GM23248 (cell line): ENCODE measurements around the gene GPR135. TPM values are rescaled to one million over a fixed set of nuclear protein-coding genes. Genes with fewer than 3 reads are reported as not detected.

Source experiments
- DNase-seq: peaks from one replicate; pipeline ENCODE4 v3.0.0-alpha.2; 2015
- H2AFZ ChIP-seq: fragments of 200-600 bp; sonication (generic); 2 replicates; pipeline ENCODE4 v1.6.1; 2016; ENCODE audit warnings: antibody characterized with exemption
- H3F3A ChIP-seq: fragments of 200-600 bp; sonication (generic); 2 replicates; pipeline ENCODE4 v1.6.1; 2016; ENCODE audit warnings: mild to moderate bottlenecking, antibody characterized with exemption, mixed run types; ENCODE audit not compliant: insufficient read depth
- H3K27ac ChIP-seq: fragments of 200-600 bp; sonication (generic); 2 replicates; pipeline ENCODE4 v1.5.1; 2016; ENCODE audit warnings: mild to moderate bottlenecking
- H3K27me3 ChIP-seq: fragments of 200-600 bp; sonication (generic); replicated peaks from 2 replicates; pipeline ENCODE4 v1.6.1; 2016; ENCODE audit warnings: mild to moderate bottlenecking; ENCODE audit not compliant: insufficient read depth
- H3K36me3 ChIP-seq: fragments of 200-600 bp; sonication (generic); 2 replicates; pipeline ENCODE4 v1.6.1; 2016; ENCODE audit warnings: low read depth, mild to moderate bottlenecking
- H3K4me1 ChIP-seq: fragments of 200-600 bp; sonication (generic); 2 replicates; pipeline ENCODE4 v1.6.1; 2016; ENCODE audit warnings: mild to moderate bottlenecking; ENCODE audit not compliant: insufficient read depth
- H3K4me2 ChIP-seq: fragments of 200-600 bp; sonication (generic); one replicate; pipeline ENCODE4 v1.6.1; 2016; ENCODE audit warnings: mild to moderate bottlenecking; ENCODE audit not compliant: unreplicated experiment
- H3K4me3 ChIP-seq: fragments of 200-600 bp; sonication (generic); 2 replicates; pipeline ENCODE4 v1.5.1; 2016; ENCODE audit warnings: mild to moderate bottlenecking
- H3K79me2 ChIP-seq: fragments of 200-600 bp; sonication (generic); 2 replicates; pipeline ENCODE4 v1.6.1; 2016; ENCODE audit warnings: mild to moderate bottlenecking; ENCODE audit not compliant: insufficient read depth
- H3K9ac ChIP-seq: fragments of 200-600 bp; sonication (generic); 2 replicates; pipeline ENCODE4 v1.6.1; 2016; ENCODE audit warnings: mild to moderate bottlenecking
- H3K9me2 ChIP-seq: fragments of 200-600 bp; sonication (generic); 2 replicates; pipeline ENCODE4 v1.6.1; 2016; ENCODE audit warnings: mixed run types, mild to moderate bottlenecking, moderate library complexity; ENCODE audit not compliant: insufficient read depth
- H3K9me3 ChIP-seq: fragments of 200-600 bp; sonication (generic); one replicate; pipeline ENCODE4 v1.6.1; 2017; ENCODE audit warnings: low read depth
- H4K20me1 ChIP-seq: fragments of 200-600 bp; sonication (generic); 2 replicates; pipeline ENCODE4 v1.6.0; 2016; ENCODE audit not compliant: insufficient read depth
- EZH2 ChIP-seq: fragments of 200-600 bp; sonication (generic); IDR thresholded peaks from 2 replicates; pipeline ENCODE4 v1.6.1; 2018; ENCODE audit warnings: antibody characterized with exemption, mild to moderate bottlenecking; ENCODE audit not compliant: insufficient read depth, poor library complexity, severe bottlenecking
- EZH2phosphoT487 ChIP-seq: fragments of 200-600 bp; sonication (generic); IDR thresholded peaks from 2 replicates; pipeline ENCODE4 v1.6.1; 2018; ENCODE audit warnings: antibody characterized with exemption, moderate library complexity, mild to moderate bottlenecking, low read depth; ENCODE audit not compliant: insufficient read depth
- WGBS, 2 experiments: methylation state at CpG; one replicate each; pipeline ENCODE4 v1.1.6; 2015 to 2017; ENCODE audit warnings: low lambda C conversion rate in 2 of 2, low coverage in 1 of 2; ENCODE audit errors: missing lambda C conversion rate in 2 of 2; 5-methylcytosine and 5-hydroxymethylcytosine counted together
- in situ Hi-C: fragments of 300-500 bp; cut with MboI; formaldehyde crosslinking; loops from 2 replicates; pipeline ENCODE4 v1.15.0; 2020
- polyA plus RNA-seq: library from polyadenylated mRNA; unstranded; fragments of >200 nt; fragmentation: Nextera tagmentation; extraction: Ambion mirVana; gene quantifications from 2 replicates; pipeline ENCODE4 v1.2.1, GENCODE V29; 2016
- total RNA-seq: library from RNA; depleted of rRNA; stranded (reverse); fragments of >200 nt; shearing (Covaris generic); gene quantifications from 2 replicates; pipeline ENCODE4 v1.2.3, GENCODE V29; 2014

Gene GPR135
- total and polyA plus RNA-seq, 2 experiments from 2014 or later: 1.5 to 2.6 TPM

- Histone ChIP-seq H3K27me3 (no peaks in the 10 kb centered on the region), H3K36me3 (no peaks in the 10 kb centered on the region), H2AFZ (no peak overlapping the region), H3K4me3 (no peak overlapping the region), H4K20me1 (no peaks in the 10 kb centered on the region), H3K9ac (no peak overlapping the region), H3K4me1 (peaks cover 20% of the 10 kb centered on the region), H3K9me2 (no peaks in the 10 kb centered on the region), H3K4me2 (no peak overlapping the region), H3K27ac (no peak overlapping the region), H3K9me3 (no peaks in the 10 kb centered on the region), H3F3A (peaks cover 17% of the 10 kb centered on the region; the same call in 1 of the 2 replicates), H3K79me2 (no peaks in the 10 kb centered on the region)
- in situ Hi-C loops: loop anchor here (25.0 kb wide), 2 partner anchors 787 to 937 kb away; partner anchors contain the start of gene DACT1
- WGBS, 2 experiments: 70 to 85% methylated on average over 4 of the region's 4 CpGs
- no peak for DNase-seq
- TF ChIP-seq EZH2phosphoT487 (no peak), EZH2 (no peak)
These were observed 40.7 kb downstream of the GPR135 start for GRCh38 chr14:59424341-59425071.

- 0 out of 2 replicates have a peak, but pooled peaks cover 6% of the 10 kb centered on the region for H3F3A ChIP-seq
- in situ Hi-C loops: no loop called here
- no peaks in the 10 kb centered on the region for H3K27me3 ChIP-seq
- 68 to 69% methylated on average over 7 of the region's 7 CpGs for WGBS, 2 experiments
- TF ChIP-seq EZH2phosphoT487: no peak
- H3K9me3 ChIP-seq: no peaks in the 10 kb centered on the region
- no peaks in the 10 kb centered on the region for H3K79me2 ChIP-seq
- H2AFZ ChIP-seq: no peak overlapping the region
- H4K20me1 ChIP-seq: no peaks in the 10 kb centered on the region
- H3K4me2 ChIP-seq: no peak overlapping the region
- no peak overlapping the region for H3K4me3 ChIP-seq
- H3K9ac ChIP-seq: no peak overlapping the region
- no peak overlapping the region for H3K27ac ChIP-seq
- no peak for DNase-seq
- H3K4me1 ChIP-seq: peaks cover 6% of the 10 kb centered on the region; the same call in 1 of the 2 replicates
- no peaks in the 10 kb centered on the region for H3K9me2 ChIP-seq
- no peaks in the 10 kb centered on the region for H3K36me3 ChIP-seq
These were observed 42.9 kb downstream of the GPR135 start for GRCh38 chr14:59422069-59422881.

- Histone ChIP-seq H3K4me3 (no peak overlapping the region), H3F3A (0 out of 2 replicates have a peak, but pooled peaks cover 6% of the 10 kb centered on the region), H4K20me1 (no peaks in the 10 kb centered on the region), H3K27me3 (no peaks in the 10 kb centered on the region), H2AFZ (no peak overlapping the region), H3K79me2 (no peaks in the 10 kb centered on the region), H3K4me1 (no peaks in the 10 kb centered on the region; the same call in 1 of the 2 replicates), H3K9me2 (no peaks in the 10 kb centered on the region), H3K27ac (no peak overlapping the region), H3K9me3 (no peaks in the 10 kb centered on the region), H3K4me2 (no peak overlapping the region), H3K36me3 (no peaks in the 10 kb centered on the region), H3K9ac (no peak overlapping the region)
- TF ChIP-seq EZH2phosphoT487: no peak
- no peak for TF ChIP-seq EZH2
- DNase-seq: no peak
- in situ Hi-C loops: no loop called here
- 85 to 96% methylated on average over 2 of the region's 2 CpGs for WGBS, 2 experiments
These were observed 45.9 kb downstream of the GPR135 start for GRCh38 chr14:59419303-59419702.

- Histone ChIP-seq H2AFZ (no peak overlapping the region), H3K27me3 (no peaks in the 10 kb centered on the region), H3K27ac (no peak overlapping the region), H3K36me3 (no peaks in the 10 kb centered on the region), H3K79me2 (no peaks in the 10 kb centered on the region), H3K4me1 (no peaks in the 10 kb centered on the region; the same call in 1 of the 2 replicates), H3K9ac (no peak overlapping the region), H3K4me3 (no peak overlapping the region), H4K20me1 (no peaks in the 10 kb centered on the region), H3K4me2 (no peak overlapping the region), H3K9me3 (no peaks in the 10 kb centered on the region), H3K9me2 (no peaks in the 10 kb centered on the region), H3F3A (no peaks in the 10 kb centered on the region)
- no peak for DNase-seq
- TF ChIP-seq EZH2 (no peak), EZH2phosphoT487 (no peak)
- in situ Hi-C loops: no loop called here
- WGBS, 2 experiments: 80% methylated on average over 6 of the region's 6 CpGs
These were observed 47.9 kb downstream of the GPR135 start for GRCh38 chr14:59417311-59417710.
